Neural cell (in vitro differentiated cells): ENCODE data around the gene PADI2. TPM values are rescaled to one million over a fixed set of nuclear protein-coding genes. Genes with fewer than 3 reads are reported as not detected.

Experiments
- H2AFZ ChIP-seq: fragments of 200-600, 300-800 bp; sonication (generic), shearing (Covaris generic); 2 replicates; pipeline ENCODE4 v1.6.0; 2014; ENCODE audit warnings: low read depth, mild to moderate bottlenecking, antibody characterized with exemption, low read length, moderate library complexity
- H3F3A ChIP-seq: fragments of 200-600 bp; shearing (Covaris generic); 2 replicates; pipeline ENCODE4 v1.6.1; 2016; ENCODE audit warnings: mild to moderate bottlenecking, moderate library complexity, mixed read lengths, antibody characterized with exemption, low read length; ENCODE audit not compliant: insufficient read depth, poor library complexity, severe bottlenecking
- H3K27ac ChIP-seq: fragments of 200-600, 300-800 bp; sonication (generic), shearing (Covaris generic); 2 replicates; pipeline ENCODE4 v1.5.1; 2014; ENCODE audit warnings: mild to moderate bottlenecking, low read length, moderate library complexity
- H3K27me3 ChIP-seq: fragments of 300-800, 200-600 bp; sonication (generic), shearing (Covaris generic); 2 replicates; pipeline ENCODE4 v1.6.0; 2014; ENCODE audit warnings: mild to moderate bottlenecking, low read depth, low read length, moderate library complexity; ENCODE audit not compliant: insufficient read depth
- H3K36me3 ChIP-seq: fragments of 300-800, 200-600 bp; sonication (generic), shearing (Covaris generic); 2 replicates; pipeline ENCODE4 v1.5.1; 2014; ENCODE audit warnings: mild to moderate bottlenecking, antibody characterized with exemption, low read length, moderate library complexity; ENCODE audit not compliant: insufficient read depth
- H3K4me2 ChIP-seq: fragments of 300-800, 200-600 bp; sonication (generic), shearing (Covaris generic); 2 replicates; pipeline ENCODE4 v1.6.0; 2014; ENCODE audit warnings: mild to moderate bottlenecking, low read length
- H3K4me3 ChIP-seq: fragments of 300-800, 200-600 bp; sonication (generic), shearing (Covaris generic); 2 replicates; pipeline ENCODE4 v1.5.1; 2014; ENCODE audit warnings: mild to moderate bottlenecking, low read length, moderate library complexity
- H3K79me2 ChIP-seq: fragments of 200-600 bp; shearing (Covaris generic); replicated peaks from 2 replicates; pipeline ENCODE4 v1.6.0; 2014; ENCODE audit warnings: mild to moderate bottlenecking, low read length, moderate library complexity; ENCODE audit not compliant: insufficient read depth
- H3K9ac ChIP-seq: fragments of 300-800, 200-600 bp; sonication (generic), shearing (Covaris generic); 2 replicates; pipeline ENCODE4 v1.6.1; 2016; ENCODE audit warnings: mild to moderate bottlenecking, low read length, mixed read lengths
- H3K9me2 ChIP-seq: fragments of 200-600 bp; shearing (Covaris generic); 2 replicates; pipeline ENCODE4 v1.6.1; 2016; ENCODE audit warnings: mild to moderate bottlenecking, low read length, mixed read lengths; ENCODE audit not compliant: insufficient read depth
- H3K9me3 ChIP-seq: fragments of 200-600, 300-800 bp; sonication (generic), shearing (Covaris generic); 2 replicates; pipeline ENCODE4 v1.6.1; 2016; ENCODE audit warnings: mild to moderate bottlenecking, mixed run types, low read length, moderate library complexity, mixed read lengths
- H4K20me1 ChIP-seq: fragments of 200-600 bp; shearing (Covaris generic); 2 replicates; pipeline ENCODE4 v1.6.1; 2016; ENCODE audit warnings: mild to moderate bottlenecking, mixed run types; ENCODE audit not compliant: insufficient read depth
- CTCF ChIP-seq: fragments of 450-650 bp; IDR thresholded peaks from 2 replicates; pipeline ENCODE4 v1.5.1; 2014; ENCODE audit warnings: antibody characterized with exemption, mild to moderate bottlenecking, moderate library complexity; ENCODE audit not compliant: poor library complexity, severe bottlenecking
- EP300 ChIP-seq: fragments of 450-650 bp; conservative IDR thresholded peaks from 2 replicates; pipeline ENCODE4 v1.6.1; 2014; ENCODE audit warnings: antibody characterized with exemption, mild to moderate bottlenecking, moderate library complexity; ENCODE audit not compliant: poor library complexity, severe bottlenecking
- EZH2 ChIP-seq: fragments of 200-600, 300-800 bp; shearing (Covaris generic), sonication (generic); IDR thresholded peaks from 2 replicates; pipeline ENCODE4 v1.6.1; 2014; ENCODE audit warnings: antibody characterized with exemption, low read length, borderline replicate concordance, mild to moderate bottlenecking; ENCODE audit not compliant: insufficient read depth, poor library complexity, severe bottlenecking
- MXI1 ChIP-seq: fragments of 450-650 bp; conservative IDR thresholded peaks from 2 replicates; pipeline ENCODE4 v1.6.1; 2014; ENCODE audit warnings: antibody characterized with exemption, mild to moderate bottlenecking; ENCODE audit not compliant: poor library complexity, severe bottlenecking
- POLR2AphosphoS5 ChIP-seq: IDR thresholded peaks from 2 replicates; pipeline ENCODE4 v1.6.1; 2012
- RAD21 ChIP-seq: fragments of 450-650 bp; conservative IDR thresholded peaks from 2 replicates; pipeline ENCODE4 v1.6.1; 2014; ENCODE audit warnings: antibody characterized with exemption, mild to moderate bottlenecking, moderate library complexity
- SMC3 ChIP-seq: fragments of 450-650 bp; conservative IDR thresholded peaks from 2 replicates; pipeline ENCODE4 v1.6.1; 2014; ENCODE audit warnings: antibody characterized with exemption, mild to moderate bottlenecking, moderate library complexity; ENCODE audit not compliant: poor library complexity
- TAF1 ChIP-seq: IDR thresholded peaks from 2 replicates; pipeline ENCODE4 v1.6.1; 2012; ENCODE audit warnings: low read depth
- polyA plus RNA-seq: library from polyadenylated mRNA; depleted of rRNA; stranded (reverse); fragments of >200 nt; gene quantifications from 2 replicates; pipeline ENCODE4 v1.2.3, GENCODE V29; 2014
- TF ChIP-seq, protein P1 (sequence below): IDR thresholded peaks from 2 replicates; pipeline ENCODE4 v1.6.1; 2012; ENCODE audit warnings: borderline replicate concordance

Gene PADI2
- polyA plus RNA-seq, 1 donor from 2014 or later: 1.6 TPM

GRCh38 chr1:17059391-17060305, 59.6 kb downstream of the PADI2 start:
- no peaks in the 10 kb centered on the region for H3K27me3 ChIP-seq
- peak overlapping the region; percentile 43 for H3K4me2 ChIP-seq
- no peak overlapping the region for H2AFZ ChIP-seq
- no peaks in the 10 kb centered on the region for H3K36me3 ChIP-seq
- H3K9me3 ChIP-seq: no peaks in the 10 kb centered on the region
- peak overlapping the region; percentile 49 for H3K4me3 ChIP-seq
- TF ChIP-seq POLR2AphosphoS5 (no peak), EZH2 (no peak), MXI1 (no peak), SMC3 (peak; percentile 83), RAD21 (peak; percentile 92), CTCF (peak; percentile 89), EP300 (no peak), TAF1 (peak; percentile 56)
- TF ChIP-seq, protein P1, sequence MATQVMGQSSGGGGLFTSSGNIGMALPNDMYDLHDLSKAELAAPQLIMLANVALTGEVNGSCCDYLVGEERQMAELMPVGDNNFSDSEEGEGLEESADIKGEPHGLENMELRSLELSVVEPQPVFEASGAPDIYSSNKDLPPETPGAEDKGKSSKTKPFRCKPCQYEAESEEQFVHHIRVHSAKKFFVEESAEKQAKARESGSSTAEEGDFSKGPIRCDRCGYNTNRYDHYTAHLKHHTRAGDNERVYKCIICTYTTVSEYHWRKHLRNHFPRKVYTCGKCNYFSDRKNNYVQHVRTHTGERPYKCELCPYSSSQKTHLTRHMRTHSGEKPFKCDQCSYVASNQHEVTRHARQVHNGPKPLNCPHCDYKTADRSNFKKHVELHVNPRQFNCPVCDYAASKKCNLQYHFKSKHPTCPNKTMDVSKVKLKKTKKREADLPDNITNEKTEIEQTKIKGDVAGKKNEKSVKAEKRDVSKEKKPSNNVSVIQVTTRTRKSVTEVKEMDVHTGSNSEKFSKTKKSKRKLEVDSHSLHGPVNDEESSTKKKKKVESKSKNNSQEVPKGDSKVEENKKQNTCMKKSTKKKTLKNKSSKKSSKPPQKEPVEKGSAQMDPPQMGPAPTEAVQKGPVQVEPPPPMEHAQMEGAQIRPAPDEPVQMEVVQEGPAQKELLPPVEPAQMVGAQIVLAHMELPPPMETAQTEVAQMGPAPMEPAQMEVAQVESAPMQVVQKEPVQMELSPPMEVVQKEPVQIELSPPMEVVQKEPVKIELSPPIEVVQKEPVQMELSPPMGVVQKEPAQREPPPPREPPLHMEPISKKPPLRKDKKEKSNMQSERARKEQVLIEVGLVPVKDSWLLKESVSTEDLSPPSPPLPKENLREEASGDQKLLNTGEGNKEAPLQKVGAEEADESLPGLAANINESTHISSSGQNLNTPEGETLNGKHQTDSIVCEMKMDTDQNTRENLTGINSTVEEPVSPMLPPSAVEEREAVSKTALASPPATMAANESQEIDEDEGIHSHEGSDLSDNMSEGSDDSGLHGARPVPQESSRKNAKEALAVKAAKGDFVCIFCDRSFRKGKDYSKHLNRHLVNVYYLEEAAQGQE: no peak
- H3K79me2 ChIP-seq: no peaks in the 10 kb centered on the region
- no peaks in the 10 kb centered on the region for H3F3A ChIP-seq
- H3K9ac ChIP-seq: peak overlapping the region; percentile 63
- no peaks in the 10 kb centered on the region for H3K9me2 ChIP-seq
- peak overlapping the region; percentile 92 for H3K27ac ChIP-seq
- no peaks in the 10 kb centered on the region for H4K20me1 ChIP-seq

DNA sequence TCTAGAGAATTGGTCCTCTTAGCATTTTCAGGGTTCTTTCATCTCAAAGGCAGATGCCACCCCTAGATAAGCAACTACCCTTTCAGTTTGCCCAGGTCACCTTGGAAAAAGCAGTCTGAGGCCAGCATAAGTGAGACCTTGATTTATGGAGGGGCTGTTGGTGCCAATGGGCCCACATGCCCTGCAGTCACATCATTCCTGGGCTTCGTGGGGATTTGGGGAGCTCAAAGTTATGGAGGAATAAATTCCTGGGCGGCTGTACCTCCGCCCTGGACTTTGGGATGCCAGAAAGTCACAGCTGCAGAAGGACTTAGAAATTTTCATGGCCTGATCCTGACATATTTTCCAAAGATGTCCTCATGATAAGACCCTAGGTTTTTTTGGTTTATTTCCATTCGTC, 62.7 kb downstream of the PADI2 start:
- Histone ChIP-seq H3K9ac (no peak overlapping the region), H3K27me3 (no peaks in the 10 kb centered on the region), H2AFZ (no peak overlapping the region), H3K4me2 (no peak overlapping the region), H3F3A (no peaks in the 10 kb centered on the region), H3K27ac (no peak overlapping the region), H3K9me3 (no peaks in the 10 kb centered on the region), H3K4me3 (no peak overlapping the region), H3K79me2 (peaks cover 16% of the 10 kb centered on the region), H4K20me1 (no peaks in the 10 kb centered on the region), H3K9me2 (no peaks in the 10 kb centered on the region), H3K36me3 (no peaks in the 10 kb centered on the region)
- no peak for TF ChIP-seq SMC3
- TF ChIP-seq POLR2AphosphoS5: no peak
- TF ChIP-seq EZH2: no peak
- TF ChIP-seq EP300: no peak
- TF ChIP-seq RAD21: no peak
- no peak for TF ChIP-seq CTCF
- no peak for TF ChIP-seq MXI1
- TF ChIP-seq, protein P1: no peak
- no peak for TF ChIP-seq TAF1
